ENCODE data around the gene SLC22A17. TPM values are rescaled to one million over a fixed set of nuclear protein-coding genes. Genes with fewer than 3 reads are reported as not detected.

The SLC22A17 gene
- total and polyA plus RNA-seq, 2 donors, result 30.5 to 40.8 TPM

DNA sequence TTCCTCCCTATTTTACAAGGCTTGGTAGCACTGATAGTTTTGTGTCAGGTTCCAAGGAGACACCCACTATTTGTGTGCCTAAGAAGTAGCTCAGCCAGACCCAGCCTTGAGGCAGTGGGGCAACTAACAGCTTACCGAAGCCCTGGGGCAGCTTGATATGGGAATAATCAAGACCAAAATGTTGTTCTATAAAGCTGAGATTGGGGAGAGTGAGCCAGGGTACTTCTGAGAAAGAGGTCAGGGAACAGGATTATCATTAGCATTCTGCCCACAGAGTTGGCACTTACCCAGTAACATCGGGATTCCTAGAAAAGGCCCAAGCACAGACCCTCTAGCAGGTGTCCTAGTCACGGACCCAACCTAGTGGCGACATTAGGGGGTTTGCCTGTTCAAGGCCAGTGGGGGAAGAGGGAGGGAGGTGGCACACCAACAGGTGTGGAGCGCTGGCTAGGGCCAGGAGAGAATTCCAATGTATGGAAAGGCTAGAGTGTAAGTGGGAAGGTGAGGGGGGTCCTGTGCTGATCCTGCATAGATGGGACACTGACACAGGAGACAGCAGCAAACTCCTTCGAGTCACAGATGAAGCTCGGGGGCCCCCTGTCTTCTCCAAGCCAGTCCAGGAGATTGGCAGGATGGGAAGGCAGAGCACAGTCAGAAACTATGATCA is 54.9 kb downstream of the SLC22A17 start:
- DNase-seq (ENCODE audit: extremely low spot score), result no peak
- H3K4me1 ChIP-seq (ENCODE audit: insufficient read depth), result no peaks in the 10 kb centered on the region
- WGBS, result 91% methylated on average over 7 of the region's 7 CpGs

GRCh38 chr14:23297096-23297495 is 55.6 kb downstream of the SLC22A17 start:
- H3K4me1 ChIP-seq (ENCODE audit: insufficient read depth), result no peaks in the 10 kb centered on the region
- H3K36me3 ChIP-seq (ENCODE audit: insufficient read depth), result no peaks in the 10 kb centered on the region
- H3K4me3 ChIP-seq (ENCODE audit: low read depth, low read length), result no peak overlapping the region
- H3K27ac ChIP-seq (ENCODE audit: low read depth), result no peak overlapping the region
- DNase-seq (ENCODE audit: extremely low spot score), result no peak
- WGBS, result 93% methylated on average over 7 of the region's 7 CpGs

More for the DNA sequence above, 54.9 kb downstream of the SLC22A17 start:
- Histone ChIP-seq H3K4me3 (ENCODE audit: low read depth, low read length) (no peak overlapping the region), H3K36me3 (ENCODE audit: insufficient read depth) (no peaks in the 10 kb centered on the region), H3K27ac (ENCODE audit: low read depth) (no peak overlapping the region)

Small RNAs within 50 kb of the gene (small RNA-seq; reads per million reads assigned to genes)
- not detected for gene MIR208A

Other genes starting within 250 kb of the SLC22A17 start
- not detected for gene CIROP, start 247.9 kb downstream of the SLC22A17 start, total RNA-seq
- gene CIROP, start 247.9 kb downstream of the SLC22A17 start, polyA plus RNA-seq, result not detected
- not detected for gene CEBPE, start 233.6 kb downstream of the SLC22A17 start, total RNA-seq
- 0.06 TPM for gene CEBPE, start 233.6 kb downstream of the SLC22A17 start, polyA plus RNA-seq
- gene SLC7A8, start 169.2 kb downstream of the SLC22A17 start, total RNA-seq, result 8.4 TPM
- 35.5 TPM for gene SLC7A8, start 169.2 kb downstream of the SLC22A17 start, polyA plus RNA-seq
- not detected for gene RNF212B, start 115.0 kb downstream of the SLC22A17 start, total RNA-seq
- 0.41 TPM for gene RNF212B, start 115.0 kb downstream of the SLC22A17 start, polyA plus RNA-seq
- 7.9 TPM for gene HOMEZ, start 66.8 kb downstream of the SLC22A17 start, total RNA-seq
- 12.4 TPM for gene HOMEZ, start 66.8 kb downstream of the SLC22A17 start, polyA plus RNA-seq
- gene PPP1R3E, start 50.0 kb downstream of the SLC22A17 start, total RNA-seq, result 8.6 TPM
- 9.8 TPM for gene PPP1R3E, start 50.0 kb downstream of the SLC22A17 start, polyA plus RNA-seq
- 19.2 TPM for gene BCL2L2, start 46.1 kb downstream of the SLC22A17 start, total RNA-seq
- 118 TPM for gene BCL2L2, start 46.1 kb downstream of the SLC22A17 start, polyA plus RNA-seq
- gene PABPN1, start 31.4 kb downstream of the SLC22A17 start, total RNA-seq, result 52.0 TPM
- gene PABPN1, start 31.4 kb downstream of the SLC22A17 start, polyA plus RNA-seq, result 84.0 TPM
- gene EFS, start 12.3 kb upstream of the SLC22A17 start, total RNA-seq, result 15.0 TPM
- gene EFS, start 12.3 kb upstream of the SLC22A17 start, polyA plus RNA-seq, result 28.7 TPM
- gene IL25, start 19.9 kb upstream of the SLC22A17 start, total RNA-seq, result not detected
- not detected for gene IL25, start 19.9 kb upstream of the SLC22A17 start, polyA plus RNA-seq
- gene CMTM5, start 24.2 kb upstream of the SLC22A17 start, total RNA-seq, result 3.5 TPM
- 2.0 TPM for gene CMTM5, start 24.2 kb upstream of the SLC22A17 start, polyA plus RNA-seq
- gene MYH6, start 55.4 kb upstream of the SLC22A17 start, total RNA-seq, result 0.26 TPM
- not detected for gene MYH6, start 55.4 kb upstream of the SLC22A17 start, polyA plus RNA-seq
- 29.9 TPM for gene MYH7, start 82.8 kb upstream of the SLC22A17 start, total RNA-seq
- gene MYH7, start 82.8 kb upstream of the SLC22A17 start, polyA plus RNA-seq, result not detected
- gene NGDN, start 116.8 kb upstream of the SLC22A17 start, total RNA-seq, result 33.9 TPM
- 48.3 TPM for gene NGDN, start 116.8 kb upstream of the SLC22A17 start, polyA plus RNA-seq
- gene ZFHX2, start 198.9 kb upstream of the SLC22A17 start, total RNA-seq, result 0.32 TPM
- 0.71 TPM for gene ZFHX2, start 198.9 kb upstream of the SLC22A17 start, polyA plus RNA-seq
- 7.1 TPM for gene THTPA, start 203.4 kb upstream of the SLC22A17 start, total RNA-seq
- gene THTPA, start 203.4 kb upstream of the SLC22A17 start, polyA plus RNA-seq, result 25.3 TPM
- 36.3 TPM for gene AP1G2, start 214.9 kb upstream of the SLC22A17 start, total RNA-seq
- 50.7 TPM for gene AP1G2, start 214.9 kb upstream of the SLC22A17 start, polyA plus RNA-seq
- gene JPH4, start 225.9 kb upstream of the SLC22A17 start, total RNA-seq, result 2.7 TPM
- 2.5 TPM for gene JPH4, start 225.9 kb upstream of the SLC22A17 start, polyA plus RNA-seq